Karpas-422 (cell line): ENCODE data around the gene RAB20. TPM values are rescaled to one million over a fixed set of nuclear protein-coding genes. Genes with fewer than 3 reads are reported as not detected.

Experiments used
- DNase-seq: peaks from one replicate; pipeline ENCODE4 v3.0.0-alpha.2; 2015
- H2AFZ ChIP-seq: fragments of 200-600 bp; sonication (generic); 2 replicates; pipeline ENCODE4 v1.6.1; 2014; ENCODE audit warnings: antibody characterized with exemption, low read length, mixed read lengths
- H3K27ac ChIP-seq: fragments of 200-600 bp; sonication (generic); 2 replicates; pipeline ENCODE4 v1.5.1; 2014; ENCODE audit warnings: mild to moderate bottlenecking, low read length, moderate library complexity
- H3K27me3 ChIP-seq: fragments of 200-600 bp; sonication (generic); 2 replicates; pipeline ENCODE4 v1.6.1; 2014; ENCODE audit warnings: low read length, mixed read lengths
- H3K36me3 ChIP-seq: fragments of 200-600 bp; sonication (generic); 2 replicates; pipeline ENCODE4 v1.6.1; 2014; ENCODE audit warnings: low read length, mixed read lengths; ENCODE audit not compliant: insufficient read depth
- H3K4me1 ChIP-seq: fragments of 200-600 bp; sonication (generic); 2 replicates; pipeline ENCODE4 v1.6.1; 2014; ENCODE audit warnings: mild to moderate bottlenecking, low read length, mixed read lengths
- H3K4me2 ChIP-seq: fragments of 200-600 bp; sonication (generic); 2 replicates; pipeline ENCODE4 v1.6.1; 2014; ENCODE audit warnings: low read length, low read depth, mild to moderate bottlenecking; ENCODE audit not compliant: poor library complexity, severe bottlenecking
- H3K4me3 ChIP-seq: fragments of 200-600 bp; sonication (generic); 2 replicates; pipeline ENCODE4 v1.5.1; 2014; ENCODE audit warnings: mild to moderate bottlenecking, antibody characterized with exemption, low read length, mixed read lengths
- H3K79me2 ChIP-seq: fragments of 200-600 bp; sonication (generic); 2 replicates; pipeline ENCODE4 v1.6.1; 2014; ENCODE audit warnings: mild to moderate bottlenecking, low read length, mixed read lengths
- H3K9ac ChIP-seq: fragments of 200-600 bp; sonication (generic); 2 replicates; pipeline ENCODE4 v1.6.0; 2014; ENCODE audit warnings: low read length
- H3K9me2 ChIP-seq: fragments of 200-600 bp; sonication (generic), shearing (Covaris generic); replicated peaks from 2 replicates; pipeline ENCODE4 v1.6.0; 2014; ENCODE audit warnings: mild to moderate bottlenecking, low read length, moderate library complexity; ENCODE audit not compliant: insufficient read depth
- H3K9me3 ChIP-seq: fragments of 300-700, 200-600 bp; sonication (generic); 2 replicates; pipeline ENCODE4 v1.6.1; 2014; ENCODE audit warnings: low read length, mixed read lengths
- H4K20me1 ChIP-seq: fragments of 200-600 bp; sonication (generic); 2 replicates; pipeline ENCODE4 v1.6.1; 2014; ENCODE audit warnings: mild to moderate bottlenecking, antibody characterized with exemption, low read length, low read depth; ENCODE audit not compliant: insufficient read depth
- total RNA-seq: library from RNA; depleted of rRNA; stranded (reverse); fragments of >200 nt; shearing (Covaris generic); gene quantifications from 2 replicates; pipeline ENCODE4 v1.2.3, GENCODE V29; 2014; ENCODE audit warnings: low replicate concordance

RAB20 gene
- total RNA-seq, 1 experiment from 2014 or later = not detected

- H3K4me1 ChIP-seq = no peaks in the 10 kb centered on the region
- DNase-seq = no peak
- no peaks in the 10 kb centered on the region for H3K79me2 ChIP-seq
- no peaks in the 10 kb centered on the region for H3K36me3 ChIP-seq
- no peaks in the 10 kb centered on the region for H3K27me3 ChIP-seq
- H3K27ac ChIP-seq = no peak overlapping the region
- H3K4me2 ChIP-seq = no peak overlapping the region
- no peaks in the 10 kb centered on the region for H3K9me3 ChIP-seq
- H3K9ac ChIP-seq = no peak overlapping the region
- H3K9me2 ChIP-seq = no peaks in the 10 kb centered on the region
- H2AFZ ChIP-seq = no peak overlapping the region
- no peak overlapping the region for H3K4me3 ChIP-seq
- no peaks in the 10 kb centered on the region for H4K20me1 ChIP-seq
Measured at GRCh38 chr13:110520431-110521295, 40.9 kb downstream of the RAB20 start.

GRCh38 chr13:110519506-110519905 is 42.0 kb downstream of the RAB20 start:
- Histone ChIP-seq H3K4me2 (no peak overlapping the region), H3K36me3 (no peaks in the 10 kb centered on the region), H3K27ac (no peak overlapping the region), H3K9me2 (no peaks in the 10 kb centered on the region), H3K4me1 (no peaks in the 10 kb centered on the region), H3K9me3 (no peaks in the 10 kb centered on the region), H2AFZ (no peak overlapping the region), H3K27me3 (no peaks in the 10 kb centered on the region), H3K4me3 (no peak overlapping the region), H3K9ac (no peak overlapping the region), H3K79me2 (no peaks in the 10 kb centered on the region), H4K20me1 (no peaks in the 10 kb centered on the region)
- DNase-seq = no peak

- Histone ChIP-seq H3K9me3 (no peaks in the 10 kb centered on the region), H3K27ac (no peak overlapping the region), H2AFZ (no peak overlapping the region), H3K27me3 (no peaks in the 10 kb centered on the region), H3K9ac (no peak overlapping the region), H3K36me3 (no peaks in the 10 kb centered on the region), H3K79me2 (no peaks in the 10 kb centered on the region), H3K9me2 (no peaks in the 10 kb centered on the region), H3K4me3 (no peak overlapping the region), H3K4me2 (no peak overlapping the region), H3K4me1 (no peaks in the 10 kb centered on the region), H4K20me1 (no peaks in the 10 kb centered on the region)
- no peak for DNase-seq
Measured at GRCh38 chr13:110519046-110519445, 42.5 kb downstream of the RAB20 start.

DNA sequence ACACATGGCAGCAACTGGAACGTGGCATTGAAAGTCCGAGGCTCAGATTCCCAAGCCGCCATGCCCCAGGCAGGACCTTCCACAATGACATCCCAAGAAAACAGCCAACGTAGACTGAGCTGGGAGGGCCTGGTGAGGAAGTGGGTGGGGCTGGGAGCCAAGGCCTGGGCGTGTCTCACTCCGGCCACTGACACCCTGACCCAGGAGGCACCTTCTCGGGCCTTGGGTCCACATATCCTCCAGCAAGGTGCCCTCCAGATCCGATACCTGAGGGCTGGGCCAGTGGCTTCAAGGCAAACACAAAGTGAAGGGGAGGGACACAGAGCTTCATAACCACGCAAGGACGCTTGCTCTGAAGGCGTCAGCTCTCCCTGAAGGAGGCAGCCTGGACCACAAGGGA is 43.0 kb downstream of the RAB20 start:
- H3K27me3 ChIP-seq = no peaks in the 10 kb centered on the region
- H3K27ac ChIP-seq = no peak overlapping the region
- H3K4me3 ChIP-seq = no peak overlapping the region
- no peak overlapping the region for H3K9ac ChIP-seq
- H3K9me2 ChIP-seq = no peaks in the 10 kb centered on the region
- no peaks in the 10 kb centered on the region for H3K4me1 ChIP-seq
- no peaks in the 10 kb centered on the region for H3K36me3 ChIP-seq
- DNase-seq = no peak
- H3K4me2 ChIP-seq = no peak overlapping the region
- no peaks in the 10 kb centered on the region for H4K20me1 ChIP-seq
- H3K79me2 ChIP-seq = no peaks in the 10 kb centered on the region
- no peak overlapping the region for H2AFZ ChIP-seq
- no peaks in the 10 kb centered on the region for H3K9me3 ChIP-seq

DNA sequence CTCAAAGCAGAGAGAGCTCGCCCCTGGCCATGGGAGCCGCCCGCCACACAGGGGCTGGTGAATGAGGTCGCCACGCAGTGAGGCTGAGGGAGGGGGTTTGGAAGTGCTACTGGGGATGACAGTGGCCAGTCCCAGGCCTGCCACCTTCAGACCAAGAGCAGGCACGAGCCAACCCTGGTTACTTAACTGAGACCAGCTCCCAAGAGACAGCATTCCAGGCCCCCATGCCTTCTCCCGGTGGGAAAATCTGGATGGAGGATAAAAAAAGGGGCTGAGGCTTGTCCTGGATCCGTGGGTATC is 43.3 kb downstream of the RAB20 start:
- no peak overlapping the region for H2AFZ ChIP-seq
- H3K79me2 ChIP-seq = no peaks in the 10 kb centered on the region
- no peaks in the 10 kb centered on the region for H3K36me3 ChIP-seq
- no peaks in the 10 kb centered on the region for H4K20me1 ChIP-seq
- no peaks in the 10 kb centered on the region for H3K4me1 ChIP-seq
- no peak for DNase-seq
- H3K27me3 ChIP-seq = no peaks in the 10 kb centered on the region
- H3K4me3 ChIP-seq = no peak overlapping the region
- H3K4me2 ChIP-seq = no peak overlapping the region
- no peak overlapping the region for H3K9ac ChIP-seq
- no peak overlapping the region for H3K27ac ChIP-seq
- H3K9me2 ChIP-seq = no peaks in the 10 kb centered on the region
- no peaks in the 10 kb centered on the region for H3K9me3 ChIP-seq

- Histone ChIP-seq H3K36me3 (no peaks in the 10 kb centered on the region), H3K9ac (no peak overlapping the region), H3K4me1 (peaks cover 3% of the 10 kb centered on the region), H3K4me3 (no peak overlapping the region), H2AFZ (no peak overlapping the region), H3K9me2 (no peaks in the 10 kb centered on the region), H3K27me3 (no peaks in the 10 kb centered on the region), H4K20me1 (no peaks in the 10 kb centered on the region), H3K4me2 (no peak overlapping the region), H3K9me3 (no peaks in the 10 kb centered on the region), H3K79me2 (no peaks in the 10 kb centered on the region), H3K27ac (no peak overlapping the region)
- no peak for DNase-seq
Measured at GRCh38 chr13:110517505-110518225, 43.9 kb downstream of the RAB20 start.

GRCh38 chr13:110516500-110516899 is 45.0 kb downstream of the RAB20 start:
- no peaks in the 10 kb centered on the region for H3K79me2 ChIP-seq
- H3K36me3 ChIP-seq = no peaks in the 10 kb centered on the region
- H3K4me2 ChIP-seq = no peak overlapping the region
- H4K20me1 ChIP-seq = no peaks in the 10 kb centered on the region
- H2AFZ ChIP-seq = no peak overlapping the region
- H3K27me3 ChIP-seq = no peaks in the 10 kb centered on the region
- DNase-seq = no peak
- H3K27ac ChIP-seq = no peak overlapping the region
- H3K4me1 ChIP-seq = peaks cover 15% of the 10 kb centered on the region
- H3K9me2 ChIP-seq = no peaks in the 10 kb centered on the region
- H3K9me3 ChIP-seq = no peaks in the 10 kb centered on the region
- no peak overlapping the region for H3K4me3 ChIP-seq
- H3K9ac ChIP-seq = no peak overlapping the region

DNA sequence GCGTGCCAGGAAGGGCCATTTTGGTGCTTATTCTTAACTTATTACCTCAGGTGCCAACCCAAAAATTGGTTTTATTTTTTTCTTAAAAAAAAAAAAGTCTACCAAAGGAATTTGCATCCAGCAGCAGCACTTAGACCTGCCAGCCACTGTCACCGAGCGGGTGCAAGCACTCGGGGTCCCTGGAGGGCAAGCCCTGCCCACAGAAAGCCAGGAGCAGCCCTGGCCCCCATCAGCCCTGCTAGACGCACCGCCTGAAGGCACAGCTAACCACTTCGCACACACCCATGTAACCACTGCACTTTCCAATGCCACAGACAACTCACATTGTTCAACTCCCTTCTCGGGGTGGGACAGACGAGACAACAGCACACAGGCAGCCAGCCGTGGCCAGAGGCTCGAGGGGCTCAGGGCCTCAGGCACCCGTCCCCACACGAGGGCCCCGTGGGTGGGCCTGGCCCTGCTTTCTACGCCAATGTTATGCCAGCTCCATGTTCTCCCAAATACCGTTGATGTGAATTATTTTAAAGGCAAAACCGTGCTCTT is 49.3 kb downstream of the RAB20 start:
- H3K4me2 ChIP-seq = no peak overlapping the region
- no peaks in the 10 kb centered on the region for H3K79me2 ChIP-seq
- no peak overlapping the region for H3K9ac ChIP-seq
- no peaks in the 10 kb centered on the region for H3K9me3 ChIP-seq
- H3K27me3 ChIP-seq = no peaks in the 10 kb centered on the region
- DNase-seq = peak; percentile 70
- H3K36me3 ChIP-seq = no peaks in the 10 kb centered on the region
- no peaks in the 10 kb centered on the region for H3K9me2 ChIP-seq
- H3K27ac ChIP-seq = no peak overlapping the region
- no peak overlapping the region for H2AFZ ChIP-seq
- no peaks in the 10 kb centered on the region; the same call in 1 of the 2 replicates for H4K20me1 ChIP-seq
- peaks cover 32% of the 10 kb centered on the region for H3K4me1 ChIP-seq
- no peak overlapping the region for H3K4me3 ChIP-seq
